Peyer's patch (tissue), 4 donors: ENCODE results near the gene RPTOR. TPM values are rescaled to one million over a fixed set of nuclear protein-coding genes. Genes with fewer than 3 reads are reported as not detected.
"Not testable (repeated sequence)": the region's sequence is repeated elsewhere in the genome, so short reads cannot be mapped to it uniquely, and the experiment has no call there.

Experiments used
- DNase-seq, 3 donors: peaks; one replicate each; pipeline ENCODE4 v3.0.0-alpha.2; 2017 to 2019
- H3K27ac ChIP-seq, 4 donors: fragments of 200-600 bp; sonication (generic); one replicate each; pipeline ENCODE4 v1.5.1; 2016 to 2019
- H3K27me3 ChIP-seq, 2 donors: fragments of 200-600 bp; sonication (generic); one replicate each; pipeline ENCODE4 v1.5.1; 2019
- H3K36me3 ChIP-seq, 3 donors: fragments of 200-600 bp; sonication (generic); one replicate each; pipeline ENCODE4 v1.5.1; 2016 to 2019
- H3K4me1 ChIP-seq, 4 donors: fragments of 200-600 bp; sonication (generic); one replicate each; pipeline ENCODE4 v1.5.1; 2016 to 2019
- H3K4me3 ChIP-seq, 4 donors: fragments of 200-600 bp; sonication (generic); 1 replicate in 3 of 4; 2 replicates in 1 of 4; pipeline ENCODE4 v1.5.1; 2016 to 2019; ENCODE audit warnings: mild to moderate bottlenecking in 1 of 4
- H3K9me3 ChIP-seq, 4 donors: fragments of 200-600 bp; sonication (generic); one replicate each; pipeline ENCODE4 v1.5.1; 2016 to 2019; ENCODE audit warnings: mild to moderate bottlenecking in 1 of 4
- CTCF ChIP-seq, 6 experiments: fragments of 450-650 bp in 4 of 6; fragments of 200-600 bp in 2 of 6; sonication (generic) in 1 of 6; IDR thresholded peaks; one replicate each; pipeline ENCODE4 v1.5.1; 2017 to 2019; ENCODE audit warnings: antibody characterized with exemption in 6 of 6, mild to moderate bottlenecking in 3 of 6, moderate library complexity in 1 of 6
- POLR2A ChIP-seq, 2 donors: fragments of 450-650 bp; IDR thresholded peaks; one replicate each; pipeline ENCODE4 v1.5.1; 2017; ENCODE audit warnings: antibody characterized with exemption in 2 of 2, mild to moderate bottlenecking in 2 of 2, moderate library complexity in 2 of 2
- total RNA-seq, 4 donors: library from RNA; depleted of rRNA; stranded (reverse); fragments of >200 nt; gene quantifications; one replicate each; pipeline ENCODE4 v1.1.0, GENCODE V29; 2016

The RPTOR gene
- total RNA-seq, 4 donors from 2014 or later, result 42.4 to 73.6 (median 64.2) TPM

GRCh38 chr17:80503921-80504320 lies 40.7 kb upstream of the RPTOR start:
- Histone ChIP-seq H3K27me3 (peaks cover 0 to 2% of the 10 kb centered on the region in 2 donors), H3K27ac (no peak overlapping the region), H3K36me3 (no peaks in the 10 kb centered on the region), H3K4me3 (no peak overlapping the region), H3K4me1 (no peaks in the 10 kb centered on the region), H3K9me3 (no peaks in the 10 kb centered on the region)
- TF ChIP-seq POLR2A (IDR thresholded peaks at IDR 0.05) (no peak), CTCF (IDR thresholded peaks at IDR 0.05) (no peak)
- DNase-seq, result no peak

GRCh38 chr17:80504686-80505413 lies 39.8 kb upstream of the RPTOR start:
- TF ChIP-seq CTCF (IDR thresholded peaks at IDR 0.05) (no peak), POLR2A (IDR thresholded peaks at IDR 0.05) (no peak)
- no peak overlapping the region for H3K4me3 ChIP-seq
- no peaks in the 10 kb centered on the region for H3K9me3 ChIP-seq
- DNase-seq, result no peak
- no peaks in the 10 kb centered on the region for H3K36me3 ChIP-seq
- no peak overlapping the region for H3K27ac ChIP-seq
- no peaks in the 10 kb centered on the region for H3K4me1 ChIP-seq
- H3K27me3 ChIP-seq, result peaks cover 0 to 2% of the 10 kb centered on the region in 2 donors

GRCh38 chr17:80507177-80507576 lies 37.5 kb upstream of the RPTOR start:
- not testable (repeated sequence) for H3K4me3 ChIP-seq, H3K4me1 ChIP-seq, H3K9me3 ChIP-seq, H3K27me3 ChIP-seq, H3K27ac ChIP-seq, DNase-seq, H3K36me3 ChIP-seq

- no peak overlapping the region for H3K27ac ChIP-seq
- H3K4me1 ChIP-seq, result no peaks in the 10 kb centered on the region
- no peaks in the 10 kb centered on the region for H3K9me3 ChIP-seq
- no peaks in the 10 kb centered on the region for H3K36me3 ChIP-seq
- DNase-seq, result no peak
- H3K4me3 ChIP-seq, result no peak overlapping the region
- TF ChIP-seq POLR2A (IDR thresholded peaks at IDR 0.05) (no peak), CTCF (IDR thresholded peaks at IDR 0.05) (no peak)
- peaks cover 0 to 2% of the 10 kb centered on the region in 2 donors for H3K27me3 ChIP-seq
These were observed 36.7 kb upstream of the RPTOR start for GRCh38 chr17:80507965-80508364.

GRCh38 chr17:80509311-80509710 lies 35.3 kb upstream of the RPTOR start:
- peaks cover 0 to 2% of the 10 kb centered on the region in 2 donors for H3K27me3 ChIP-seq
- no peak overlapping the region for H3K4me3 ChIP-seq
- no peaks in the 10 kb centered on the region for H3K9me3 ChIP-seq
- no peak for DNase-seq
- TF ChIP-seq CTCF (IDR thresholded peaks at IDR 0.05), result no peak
- TF ChIP-seq POLR2A (IDR thresholded peaks at IDR 0.05), result no peak
- H3K27ac ChIP-seq, result no peak overlapping the region
- no peaks in the 10 kb centered on the region for H3K36me3 ChIP-seq
- no peaks in the 10 kb centered on the region for H3K4me1 ChIP-seq

- H3K4me1 ChIP-seq, result no peaks in the 10 kb centered on the region
- TF ChIP-seq POLR2A (IDR thresholded peaks at IDR 0.05), result no peak
- no peak for TF ChIP-seq CTCF (IDR thresholded peaks at IDR 0.05)
- no peaks in the 10 kb centered on the region for H3K36me3 ChIP-seq
- H3K27ac ChIP-seq, result no peak overlapping the region
- H3K4me3 ChIP-seq, result no peak overlapping the region
- no peaks in the 10 kb centered on the region for H3K9me3 ChIP-seq
- H3K27me3 ChIP-seq, result peaks cover 0 to 2% of the 10 kb centered on the region in 2 donors
- no peak for DNase-seq
These were observed 34.5 kb upstream of the RPTOR start for GRCh38 chr17:80510132-80510531.
